DLD1 (cell line): ENCODE measurements around the gene UBE3A.
"Not testable (repeated sequence)": the region's sequence is repeated elsewhere in the genome, so short reads cannot be mapped to it uniquely, and the experiment has no call there.

Source experiments
- in situ Hi-C: cut with HindIII; loops from 2 replicates; pipeline ENCODE4 v1.10.0; 2017; ENCODE audit warnings: low sequenced_read_pairs

Gene UBE3A

GRCh38 chr15:25439369-25439836, 579 bp upstream of the UBE3A start:
- in situ Hi-C loops: no loop called here

- in situ Hi-C loops: no loop called here
These were observed 835 bp downstream of the UBE3A start for GRCh38 chr15:25437777-25438600.

- in situ Hi-C loops: no loop called here
These were observed 2.1 kb downstream of the UBE3A start for GRCh38 chr15:25436707-25437106.

GRCh38 chr15:25435474-25436243, 3.2 kb downstream of the UBE3A start:
- in situ Hi-C loops: no loop called here

GRCh38 chr15:25433118-25433865, 5.5 kb downstream of the UBE3A start:
- in situ Hi-C loops: no loop called here

GRCh38 chr15:25431836-25432561, 6.8 kb downstream of the UBE3A start:
- in situ Hi-C loops: no loop called here

- in situ Hi-C loops: no loop called here
These were observed 11.0 kb downstream of the UBE3A start for GRCh38 chr15:25427861-25428260.

GRCh38 chr15:25426896-25427610, 11.8 kb downstream of the UBE3A start:
- in situ Hi-C loops: no loop called here

- in situ Hi-C loops: no loop called here
These were observed 14.8 kb downstream of the UBE3A start for GRCh38 chr15:25424073-25424472.

- in situ Hi-C loops: no loop called here
These were observed 16.8 kb downstream of the UBE3A start for GRCh38 chr15:25422021-25422420.

- in situ Hi-C loops: no loop called here
These were observed 20.6 kb downstream of the UBE3A start for GRCh38 chr15:25418202-25418601.

- in situ Hi-C loops: no loop called here
These were observed 21.2 kb downstream of the UBE3A start for GRCh38 chr15:25417604-25418003.

GRCh38 chr15:25416693-25417092, 22.1 kb downstream of the UBE3A start:
- in situ Hi-C loops: no loop called here

- in situ Hi-C loops: no loop called here
These were observed 23.1 kb downstream of the UBE3A start for GRCh38 chr15:25415707-25416106.

GRCh38 chr15:25415217-25415616, 23.6 kb downstream of the UBE3A start:
- in situ Hi-C loops: no loop called here

- in situ Hi-C loops: no loop called here
These were observed 28.2 kb downstream of the UBE3A start for GRCh38 chr15:25410649-25411048.

- in situ Hi-C loops: not testable (repeated sequence)
These were observed 29.1 kb downstream of the UBE3A start for GRCh38 chr15:25409731-25410130.

GRCh38 chr15:25408929-25409328, 29.9 kb downstream of the UBE3A start:
- in situ Hi-C loops: no loop called here

- in situ Hi-C loops: no loop called here
These were observed 30.4 kb downstream of the UBE3A start for GRCh38 chr15:25408428-25408827.

GRCh38 chr15:25407950-25408349, 30.9 kb downstream of the UBE3A start:
- in situ Hi-C loops: no loop called here
